Mammary epithelial cell (primary cell): ENCODE measurements around the gene AKAP13.

ENCODE experiments used
- EZH2 ChIP-seq: IDR thresholded peaks from 2 replicates; pipeline ENCODE4 v1.6.1; 2012; ENCODE audit warnings: low read length, inconsistent platforms, borderline replicate concordance
- TF ChIP-seq, protein P1 (sequence below), 2 donors: IDR thresholded peaks in 1 of 2; conservative IDR thresholded peaks in 1 of 2; 2 replicates each; pipeline ENCODE4 v1.5.1; 2011 to 2012; ENCODE audit warnings: inconsistent platforms in 2 of 2, low read length in 2 of 2, mild to moderate bottlenecking in 2 of 2, control low read depth in 1 of 2, low read depth in 1 of 2; ENCODE audit not compliant: insufficient read depth in 1 of 2; ENCODE audit errors: extremely low read depth in 1 of 2

DNA sequence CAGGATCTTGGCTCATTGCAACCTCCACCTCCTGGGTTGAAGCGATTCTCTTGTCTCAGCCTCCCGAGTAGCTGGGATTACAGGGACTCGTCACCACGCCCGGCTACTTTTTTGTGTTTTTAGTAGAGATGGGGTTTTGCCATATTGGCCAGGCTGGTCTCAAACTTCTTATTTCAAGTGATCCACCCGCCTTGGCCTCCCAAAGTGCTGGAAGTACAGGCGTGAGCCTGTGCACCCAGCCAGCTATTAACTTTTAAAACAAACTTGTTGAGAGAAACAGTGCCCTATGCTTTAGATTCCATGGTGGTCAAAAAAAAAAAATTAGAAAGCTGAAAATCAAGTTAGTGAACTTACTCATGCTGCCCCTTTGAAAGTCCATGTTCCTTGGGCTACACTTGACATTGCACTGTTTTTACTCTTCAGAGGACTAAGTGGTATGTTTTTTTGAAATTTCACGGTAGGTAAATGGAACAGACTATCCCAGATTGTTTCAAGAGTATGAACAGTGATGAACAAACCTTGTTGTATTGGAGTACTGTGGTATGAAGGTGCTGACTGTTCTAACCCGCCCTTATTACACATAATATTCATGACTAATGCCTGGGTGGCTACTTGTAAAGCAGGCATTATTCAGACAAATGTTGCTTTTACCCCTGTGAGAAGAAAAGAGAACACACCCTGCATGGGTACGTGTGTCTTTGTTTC is 207.5 kb downstream of the AKAP13 start:
- TF ChIP-seq, protein P1, sequence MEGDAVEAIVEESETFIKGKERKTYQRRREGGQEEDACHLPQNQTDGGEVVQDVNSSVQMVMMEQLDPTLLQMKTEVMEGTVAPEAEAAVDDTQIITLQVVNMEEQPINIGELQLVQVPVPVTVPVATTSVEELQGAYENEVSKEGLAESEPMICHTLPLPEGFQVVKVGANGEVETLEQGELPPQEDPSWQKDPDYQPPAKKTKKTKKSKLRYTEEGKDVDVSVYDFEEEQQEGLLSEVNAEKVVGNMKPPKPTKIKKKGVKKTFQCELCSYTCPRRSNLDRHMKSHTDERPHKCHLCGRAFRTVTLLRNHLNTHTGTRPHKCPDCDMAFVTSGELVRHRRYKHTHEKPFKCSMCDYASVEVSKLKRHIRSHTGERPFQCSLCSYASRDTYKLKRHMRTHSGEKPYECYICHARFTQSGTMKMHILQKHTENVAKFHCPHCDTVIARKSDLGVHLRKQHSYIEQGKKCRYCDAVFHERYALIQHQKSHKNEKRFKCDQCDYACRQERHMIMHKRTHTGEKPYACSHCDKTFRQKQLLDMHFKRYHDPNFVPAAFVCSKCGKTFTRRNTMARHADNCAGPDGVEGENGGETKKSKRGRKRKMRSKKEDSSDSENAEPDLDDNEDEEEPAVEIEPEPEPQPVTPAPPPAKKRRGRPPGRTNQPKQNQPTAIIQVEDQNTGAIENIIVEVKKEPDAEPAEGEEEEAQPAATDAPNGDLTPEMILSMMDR (conservative IDR thresholded peaks at IDR 0.05 in 1 of 2, IDR thresholded peaks at IDR 0.05 in 1 of 2; ENCODE audit: extremely low read depth in 1 of 2, insufficient read depth in 1 of 2, low read depth in 1 of 2, low read length in 2 of 2) = no peak
- TF ChIP-seq EZH2 = no peak
